BJ (cell line): ENCODE data around the gene QRFP. TPM values are rescaled to one million over a fixed set of nuclear protein-coding genes. Genes with fewer than 3 reads are reported as not detected.

Experiments
- CTCF ChIA-PET: fragments of 350-600 bp; formaldehyde crosslinking; extraction: SDS; loops from one replicate; lab custom pipeline; 2021; ENCODE audit warnings: antibody characterized with exemption, inconsistent platforms; lab: Yijun Ruan, JAX
- POLR2A ChIA-PET: fragments of 300-600 bp; sonication (Branson Sonifier 250); formaldehyde crosslinking; extraction: SDS; loops from one replicate; lab custom pipeline; 2021; ENCODE audit warnings: antibody characterized with exemption; lab: Charles Lee
- DNase-seq: peaks from one replicate; pipeline ENCODE4 v3.0.0-alpha.2; 2011; ENCODE audit warnings: low read depth
- H3K27me3 ChIP-seq: 2 replicates; pipeline ENCODE4 v1.6.0; 2011; ENCODE audit warnings: low read length; ENCODE audit not compliant: control insufficient read depth, insufficient read depth
- H3K36me3 ChIP-seq: 2 replicates; pipeline ENCODE4 v1.5.1; 2011; ENCODE audit warnings: low read length; ENCODE audit not compliant: control insufficient read depth, insufficient read depth
- H3K4me3 ChIP-seq: 2 replicates; pipeline ENCODE4 v1.5.1; 2011; ENCODE audit warnings: low read depth, mild to moderate bottlenecking, control low read depth, low read length
- polyA plus RNA-seq: library from polyadenylated mRNA; depleted of rRNA; stranded (reverse); fragments of >200 nt; gene quantifications from 2 replicates; pipeline ENCODE4 v1.2.3, GENCODE V29; 2011
- TF ChIP-seq, protein P1 (sequence below): IDR thresholded peaks from 2 replicates; pipeline ENCODE4 v1.5.1; 2011; ENCODE audit warnings: low read depth, mild to moderate bottlenecking, control low read depth, inconsistent platforms, low read length, moderate library complexity; ENCODE audit not compliant: insufficient read depth

The QRFP gene
- polyA plus RNA-seq, 1 experiment: not detected

DNA sequence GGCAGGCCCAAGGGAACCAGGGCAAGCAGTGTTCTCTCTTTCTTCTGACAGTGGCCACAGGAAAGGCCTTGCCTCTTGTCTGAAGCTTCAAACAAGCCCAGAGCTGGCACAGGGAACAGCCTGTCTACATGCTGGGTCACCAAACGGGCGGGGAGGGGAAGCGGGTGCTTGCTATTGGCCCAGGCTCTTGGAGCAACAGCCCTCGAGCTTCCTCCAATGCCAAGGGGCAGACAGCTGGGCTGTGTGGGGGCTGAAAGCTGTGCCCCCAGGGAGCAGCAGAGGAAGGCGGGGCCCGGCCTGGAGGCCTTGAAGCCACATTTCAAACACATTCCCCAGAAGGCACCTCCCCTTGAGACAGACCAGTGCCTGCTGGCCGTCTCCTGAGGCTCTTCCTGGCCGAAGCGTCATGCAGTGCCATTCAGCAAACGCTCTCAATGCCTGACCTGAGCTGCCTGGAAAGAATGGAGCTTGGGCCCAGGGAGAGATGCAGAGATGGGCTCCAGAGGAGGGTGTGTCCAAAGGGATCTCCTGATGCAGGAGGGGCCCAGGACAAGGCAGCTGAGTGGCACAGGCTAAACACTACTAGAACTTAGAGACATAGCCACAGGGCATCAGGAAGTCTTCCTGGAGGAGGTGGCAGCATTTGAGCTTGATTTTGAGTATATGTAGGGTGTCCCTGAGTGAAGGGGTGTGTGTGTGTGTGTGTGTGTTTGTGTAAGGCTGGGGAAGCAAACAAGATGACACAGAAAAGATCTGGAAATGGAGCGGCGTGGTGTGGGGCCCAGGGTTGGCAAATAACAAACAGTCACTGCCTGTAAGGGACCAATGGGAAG, 39.9 kb upstream of the QRFP start:
- Histone ChIP-seq H3K36me3 (no peaks in the 10 kb centered on the region), H3K4me3 (no peak overlapping the region), H3K27me3 (peaks cover 2% of the 10 kb centered on the region)
- POLR2A ChIA-PET: interaction anchor here (0.6 kb wide), 1 partner anchor 32 kb away, joined by 3 read pairs; no protein-coding TSS in a partner anchor
- DNase-seq: peak; percentile 32
- TF ChIP-seq, protein P1, sequence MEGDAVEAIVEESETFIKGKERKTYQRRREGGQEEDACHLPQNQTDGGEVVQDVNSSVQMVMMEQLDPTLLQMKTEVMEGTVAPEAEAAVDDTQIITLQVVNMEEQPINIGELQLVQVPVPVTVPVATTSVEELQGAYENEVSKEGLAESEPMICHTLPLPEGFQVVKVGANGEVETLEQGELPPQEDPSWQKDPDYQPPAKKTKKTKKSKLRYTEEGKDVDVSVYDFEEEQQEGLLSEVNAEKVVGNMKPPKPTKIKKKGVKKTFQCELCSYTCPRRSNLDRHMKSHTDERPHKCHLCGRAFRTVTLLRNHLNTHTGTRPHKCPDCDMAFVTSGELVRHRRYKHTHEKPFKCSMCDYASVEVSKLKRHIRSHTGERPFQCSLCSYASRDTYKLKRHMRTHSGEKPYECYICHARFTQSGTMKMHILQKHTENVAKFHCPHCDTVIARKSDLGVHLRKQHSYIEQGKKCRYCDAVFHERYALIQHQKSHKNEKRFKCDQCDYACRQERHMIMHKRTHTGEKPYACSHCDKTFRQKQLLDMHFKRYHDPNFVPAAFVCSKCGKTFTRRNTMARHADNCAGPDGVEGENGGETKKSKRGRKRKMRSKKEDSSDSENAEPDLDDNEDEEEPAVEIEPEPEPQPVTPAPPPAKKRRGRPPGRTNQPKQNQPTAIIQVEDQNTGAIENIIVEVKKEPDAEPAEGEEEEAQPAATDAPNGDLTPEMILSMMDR: no peak
- CTCF ChIA-PET: interaction anchor here (0.6 to 4.6 kb wide), 11 partner anchors 11 to 246 kb away, joined by 3 to 23 read pairs (median 4); no protein-coding TSS in a partner anchor

DNA sequence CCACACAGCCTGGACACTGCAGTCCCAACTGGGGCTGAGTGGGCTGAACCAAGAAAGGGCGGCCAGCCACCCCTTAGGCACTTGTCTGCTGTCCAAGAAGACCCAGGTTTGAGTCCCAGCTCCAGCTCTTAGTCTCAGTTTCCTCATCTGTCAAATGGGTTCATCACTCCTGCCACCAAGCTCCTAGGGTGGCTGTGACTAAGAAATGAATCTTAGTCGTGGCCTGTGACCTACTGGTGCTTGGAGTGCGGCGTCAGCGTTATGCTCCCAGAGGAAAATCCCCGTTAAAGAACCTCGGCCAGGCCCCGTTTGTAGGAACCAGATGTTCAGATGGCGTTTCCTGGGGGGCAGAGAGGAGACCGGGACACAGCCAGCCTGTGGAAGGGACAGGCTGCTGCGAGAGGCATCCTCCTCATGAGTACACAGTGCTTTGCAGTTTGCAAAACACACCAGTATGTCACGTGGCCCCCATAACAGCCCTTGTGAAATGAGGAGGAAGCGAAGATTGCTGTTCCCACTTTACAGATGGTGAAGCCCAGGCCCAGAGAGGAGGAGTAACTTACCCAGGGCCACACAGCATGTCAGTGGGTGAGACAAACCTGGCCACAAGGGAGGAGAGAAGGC, 39.1 kb upstream of the QRFP start:
- TF ChIP-seq, protein P1: no peak
- ChIA-PET CTCF (interaction anchor here (0.7 to 4.6 kb wide), 13 partner anchors 10 to 246 kb away, joined by 3 to 23 read pairs (median 4); no protein-coding TSS in a partner anchor), POLR2A (interaction anchor here (0.6 kb wide), 1 partner anchor 32 kb away, joined by 3 read pairs; no protein-coding TSS in a partner anchor)
- Histone ChIP-seq H3K36me3 (no peaks in the 10 kb centered on the region), H3K27me3 (no peaks in the 10 kb centered on the region; the same call in 1 of the 2 replicates), H3K4me3 (no peak overlapping the region)
- DNase-seq: no peak

DNA sequence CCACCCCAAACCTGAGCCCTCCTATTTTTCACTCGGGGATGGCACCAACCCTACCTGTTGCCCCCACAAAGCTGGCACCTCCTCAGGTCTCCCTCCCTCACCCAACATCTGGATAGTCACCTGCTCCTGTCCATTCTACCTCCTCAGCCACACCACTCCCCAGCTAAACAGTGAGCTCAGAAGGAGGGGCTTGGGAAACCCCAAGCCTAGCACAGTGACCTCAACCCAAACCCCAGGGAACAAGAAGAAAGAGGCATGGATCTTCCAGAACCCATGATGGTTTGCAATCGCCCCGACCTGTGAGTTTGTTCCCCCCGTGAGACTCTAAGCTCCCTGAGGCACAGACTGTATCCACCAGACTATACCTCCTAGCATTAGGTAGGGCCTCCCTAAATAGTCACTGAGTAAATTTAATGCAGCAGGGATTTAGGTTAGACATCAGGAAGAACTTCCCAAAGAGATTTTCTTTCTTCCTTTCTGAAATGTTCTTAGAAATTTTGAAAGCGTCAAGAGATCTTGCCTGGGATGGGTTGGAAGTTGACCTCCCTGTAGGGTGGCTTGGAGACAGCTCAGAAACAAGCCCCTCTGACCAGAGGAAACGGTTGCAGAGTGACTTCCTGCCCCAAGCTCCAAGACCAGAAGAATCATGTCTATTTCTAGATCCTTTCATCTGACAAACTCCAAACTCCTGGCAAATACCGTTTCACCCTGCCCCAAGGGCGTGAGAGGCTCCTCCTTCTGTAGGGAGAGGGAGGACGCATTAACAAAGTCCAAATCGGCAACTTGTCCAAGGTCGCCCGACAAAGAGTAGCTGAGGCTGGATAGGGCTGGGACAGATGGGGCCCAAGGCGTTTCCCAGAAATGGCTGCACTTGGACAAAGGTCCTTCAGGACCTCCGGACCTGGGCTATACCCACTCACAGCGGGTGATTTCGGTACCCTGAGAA, 38.4 kb upstream of the QRFP start:
- TF ChIP-seq, protein P1: no peak
- ChIA-PET POLR2A (interaction anchor here (1.0 kb wide), 1 partner anchor 21 kb away, joined by 4 read pairs; no protein-coding TSS in a partner anchor), CTCF (interaction anchor here (1.0 to 4.6 kb wide), 6 partner anchors 10 to 228 kb away, joined by 3 to 23 read pairs (median 4); no protein-coding TSS in a partner anchor)
- DNase-seq: no peak
- no peaks in the 10 kb centered on the region for H3K27me3 ChIP-seq
- no peak overlapping the region for H3K4me3 ChIP-seq
- no peaks in the 10 kb centered on the region for H3K36me3 ChIP-seq

DNA sequence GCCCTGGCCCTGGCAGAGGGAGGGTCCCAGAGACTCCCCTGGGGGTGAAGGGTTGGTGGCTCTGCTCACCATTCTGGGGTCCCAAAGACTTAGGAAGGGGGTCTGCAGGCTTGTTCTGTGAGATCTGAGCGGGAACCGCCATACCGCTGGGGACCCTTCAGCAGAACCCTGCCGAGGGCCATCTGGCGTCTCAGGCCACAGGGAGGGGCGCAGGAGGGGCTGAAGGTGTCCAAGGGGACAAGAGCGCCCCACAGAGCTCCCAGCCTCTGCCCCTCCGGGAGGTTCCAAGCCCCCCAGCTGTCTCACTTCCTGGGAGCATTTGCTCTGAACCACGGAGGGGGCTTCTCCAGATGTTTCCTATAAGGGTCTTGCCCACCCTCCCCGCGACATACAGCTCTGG, 37.6 kb upstream of the QRFP start:
- Histone ChIP-seq H3K27me3 (no peaks in the 10 kb centered on the region), H3K4me3 (no peak overlapping the region), H3K36me3 (no peaks in the 10 kb centered on the region)
- TF ChIP-seq, protein P1: no peak
- DNase-seq: no peak
- ChIA-PET CTCF (interaction anchor here (0.6 to 4.6 kb wide), 5 partner anchors 9 to 233 kb away, joined by 3 to 23 read pairs (median 4); no protein-coding TSS in a partner anchor), POLR2A (interaction anchor here (1.0 kb wide), 1 partner anchor 21 kb away, joined by 4 read pairs; no protein-coding TSS in a partner anchor)
